OCI-LY1 (cell line): ENCODE results near the gene IZUMO1.

Experiments used
- H2AFZ ChIP-seq: fragments of 200-600 bp; sonication (generic), shearing (Covaris generic); 2 replicates; pipeline ENCODE4 v1.6.0; 2014; ENCODE audit warnings: antibody characterized with exemption, mild to moderate bottlenecking, low read length
- H3F3A ChIP-seq: fragments of 200-600 bp; sonication (generic), shearing (Covaris generic); 2 replicates; pipeline ENCODE4 v1.6.0; 2014; ENCODE audit warnings: mild to moderate bottlenecking, antibody characterized with exemption, low read length, moderate library complexity; ENCODE audit not compliant: insufficient read depth
- H3K27ac ChIP-seq: fragments of 200-600 bp; sonication (generic); 2 replicates; pipeline ENCODE4 v1.5.1; 2014; ENCODE audit warnings: low read length, mixed run types, mild to moderate bottlenecking, low read depth; ENCODE audit not compliant: poor library complexity, severe bottlenecking
- H3K27me3 ChIP-seq: fragments of 200-600 bp; sonication (generic); 2 replicates; pipeline ENCODE4 v1.6.0; 2014; ENCODE audit warnings: antibody characterized with exemption, mild to moderate bottlenecking, low read length, moderate library complexity; ENCODE audit not compliant: insufficient read depth
- H3K36me3 ChIP-seq: fragments of 200-600 bp; sonication (generic); 2 replicates; pipeline ENCODE4 v1.6.1; 2014; ENCODE audit warnings: mild to moderate bottlenecking, antibody characterized with exemption, low read length, moderate library complexity, mixed read lengths; ENCODE audit not compliant: insufficient read depth
- H3K4me1 ChIP-seq: fragments of 200-600 bp; sonication (generic); 2 replicates; pipeline ENCODE4 v1.5.1; 2014; ENCODE audit warnings: mild to moderate bottlenecking, low read length, moderate library complexity; ENCODE audit not compliant: insufficient read depth, severe bottlenecking
- H3K4me2 ChIP-seq: fragments of 200-600 bp; sonication (generic), shearing (Covaris generic); 2 replicates; pipeline ENCODE4 v1.6.1; 2014; ENCODE audit warnings: low read length
- H3K4me3 ChIP-seq: fragments of 200-600 bp; sonication (generic); 2 replicates; pipeline ENCODE4 v1.5.1; 2014; ENCODE audit warnings: low read length, low read depth, mild to moderate bottlenecking, mixed read lengths; ENCODE audit not compliant: poor library complexity, severe bottlenecking
- H3K79me2 ChIP-seq: fragments of 200-600 bp; shearing (Covaris generic); 2 replicates; pipeline ENCODE4 v1.6.1; 2016; ENCODE audit warnings: mixed run types, low read length, mixed read lengths; ENCODE audit not compliant: insufficient read depth
- H3K9ac ChIP-seq: fragments of 200-600 bp; sonication (generic), shearing (Covaris generic); 2 replicates; pipeline ENCODE4 v1.6.1; 2014; ENCODE audit warnings: mild to moderate bottlenecking, low read length, mixed read lengths
- H3K9me2 ChIP-seq: fragments of 200-600 bp; sonication (generic), shearing (Covaris generic); 2 replicates; pipeline ENCODE4 v1.6.1; 2014; ENCODE audit warnings: low read depth, mild to moderate bottlenecking, low read length, mixed read lengths
- H3K9me3 ChIP-seq: fragments of 200-600 bp; shearing (Covaris generic); 2 replicates; pipeline ENCODE4 v1.6.1; 2014; ENCODE audit warnings: low read length, mixed read lengths
- H4K20me1 ChIP-seq: fragments of 200-600 bp; sonication (generic), shearing (Covaris generic); 2 replicates; pipeline ENCODE4 v1.6.0; 2016; ENCODE audit warnings: mild to moderate bottlenecking, low read length; ENCODE audit not compliant: insufficient read depth
- EZH2 ChIP-seq: fragments of 200-600 bp; sonication (generic), shearing (Covaris generic); IDR thresholded peaks from 2 replicates; pipeline ENCODE4 v1.8.0; 2017; ENCODE audit warnings: borderline replicate concordance, mixed run types, mild to moderate bottlenecking, antibody characterized with exemption, low read length, moderate library complexity, mixed read lengths
- TF ChIP-seq, protein P1 (sequence below): fragments of 200-600 bp; sonication (generic), shearing (Covaris generic); IDR thresholded peaks from 2 replicates; pipeline ENCODE4 v1.5.1; 2017; ENCODE audit warnings: mild to moderate bottlenecking, antibody characterized with exemption, low read length, moderate library complexity, mixed read lengths

The IZUMO1 gene

DNA sequence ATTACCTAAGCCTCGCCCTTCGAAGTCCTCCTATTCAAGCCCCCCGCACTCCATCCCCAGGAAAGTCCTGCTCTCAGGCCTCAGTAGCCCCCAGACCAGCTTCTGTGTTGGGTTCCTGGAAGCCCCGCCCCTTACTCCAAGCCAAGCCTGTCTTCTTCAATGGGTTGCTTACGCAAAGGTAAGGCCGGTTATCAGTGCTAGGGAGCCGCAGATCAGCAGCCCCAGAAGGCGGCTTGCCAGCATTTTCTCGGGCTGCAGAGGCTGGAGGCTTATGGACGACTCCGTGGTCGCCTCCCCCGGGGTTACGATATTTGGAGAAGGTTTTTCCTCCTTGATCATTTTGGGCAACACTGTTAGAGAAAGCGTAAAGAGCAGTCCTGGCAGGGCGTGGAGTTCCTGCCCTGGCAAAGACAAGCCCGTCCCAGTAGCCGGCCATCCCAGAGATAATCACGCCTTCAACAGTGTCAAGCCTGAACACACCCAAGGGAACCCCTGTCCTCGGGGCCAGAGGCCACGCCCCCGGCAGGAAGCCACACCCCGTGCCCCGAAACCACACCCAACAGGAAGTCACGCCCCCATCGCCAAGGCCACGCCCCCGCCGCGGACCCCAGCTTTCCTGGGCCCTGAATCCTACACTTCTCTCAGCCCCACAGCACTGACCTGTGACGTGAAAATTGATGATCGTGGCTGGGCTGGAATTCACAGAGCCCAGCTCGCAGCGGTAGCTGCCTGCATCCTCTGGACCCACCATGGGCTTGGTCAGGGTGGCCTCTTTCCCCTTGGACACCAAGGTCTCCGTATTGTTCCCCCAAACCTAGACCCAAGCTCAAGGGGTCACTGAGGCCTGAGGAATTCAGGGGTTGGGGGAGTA lies 5.3 kb downstream of the IZUMO1 start:
- no peak overlapping the region for H3K4me2 ChIP-seq
- no peaks in the 10 kb centered on the region for H4K20me1 ChIP-seq
- H3K27ac ChIP-seq = no peak overlapping the region
- no peak overlapping the region for H3K4me3 ChIP-seq
- no peaks in the 10 kb centered on the region for H3K36me3 ChIP-seq
- no peaks in the 10 kb centered on the region for H3K27me3 ChIP-seq
- no peaks in the 10 kb centered on the region for H3K9me3 ChIP-seq
- no peaks in the 10 kb centered on the region for H3K79me2 ChIP-seq
- H3K9me2 ChIP-seq = no peaks in the 10 kb centered on the region
- H3K4me1 ChIP-seq = peaks cover 3% of the 10 kb centered on the region
- no peak overlapping the region for H2AFZ ChIP-seq
- no peak for TF ChIP-seq EZH2
- TF ChIP-seq, protein P1, sequence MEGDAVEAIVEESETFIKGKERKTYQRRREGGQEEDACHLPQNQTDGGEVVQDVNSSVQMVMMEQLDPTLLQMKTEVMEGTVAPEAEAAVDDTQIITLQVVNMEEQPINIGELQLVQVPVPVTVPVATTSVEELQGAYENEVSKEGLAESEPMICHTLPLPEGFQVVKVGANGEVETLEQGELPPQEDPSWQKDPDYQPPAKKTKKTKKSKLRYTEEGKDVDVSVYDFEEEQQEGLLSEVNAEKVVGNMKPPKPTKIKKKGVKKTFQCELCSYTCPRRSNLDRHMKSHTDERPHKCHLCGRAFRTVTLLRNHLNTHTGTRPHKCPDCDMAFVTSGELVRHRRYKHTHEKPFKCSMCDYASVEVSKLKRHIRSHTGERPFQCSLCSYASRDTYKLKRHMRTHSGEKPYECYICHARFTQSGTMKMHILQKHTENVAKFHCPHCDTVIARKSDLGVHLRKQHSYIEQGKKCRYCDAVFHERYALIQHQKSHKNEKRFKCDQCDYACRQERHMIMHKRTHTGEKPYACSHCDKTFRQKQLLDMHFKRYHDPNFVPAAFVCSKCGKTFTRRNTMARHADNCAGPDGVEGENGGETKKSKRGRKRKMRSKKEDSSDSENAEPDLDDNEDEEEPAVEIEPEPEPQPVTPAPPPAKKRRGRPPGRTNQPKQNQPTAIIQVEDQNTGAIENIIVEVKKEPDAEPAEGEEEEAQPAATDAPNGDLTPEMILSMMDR = no peak
- H3F3A ChIP-seq = no peaks in the 10 kb centered on the region
- H3K9ac ChIP-seq = no peak overlapping the region

GRCh38 chr19:48740164-48740972 lies 6.3 kb downstream of the IZUMO1 start, which contains the start of gene RASIP1:
RASIP1 (minus strand) TSS chr19:48740610; CDS start chr19:48740282, 328 bp downstream.
- no peaks in the 10 kb centered on the region for H4K20me1 ChIP-seq
- no peak within 1 kb of the TSS for H2AFZ ChIP-seq
- no peaks in the 10 kb centered on the region for H3K9me3 ChIP-seq
- no peaks in the 10 kb centered on the region for H3K9me2 ChIP-seq
- H3K79me2 ChIP-seq = no peaks in the 10 kb centered on the region
- peaks cover 3% of the 10 kb centered on the region for H3K4me1 ChIP-seq
- no peaks in the 10 kb centered on the region for H3F3A ChIP-seq
- TF ChIP-seq, protein P1 = no peak
- TF ChIP-seq EZH2 = no peak
- no peak within 1 kb of the TSS for H3K9ac ChIP-seq
- H3K27ac ChIP-seq = no peak within 1 kb of the TSS
- no peaks in the 10 kb centered on the region for H3K27me3 ChIP-seq
- no peak within 1 kb of the TSS for H3K4me2 ChIP-seq
- no peak within 1 kb of the TSS for H3K4me3 ChIP-seq
- H3K36me3 ChIP-seq = no peaks in the 10 kb centered on the region

DNA sequence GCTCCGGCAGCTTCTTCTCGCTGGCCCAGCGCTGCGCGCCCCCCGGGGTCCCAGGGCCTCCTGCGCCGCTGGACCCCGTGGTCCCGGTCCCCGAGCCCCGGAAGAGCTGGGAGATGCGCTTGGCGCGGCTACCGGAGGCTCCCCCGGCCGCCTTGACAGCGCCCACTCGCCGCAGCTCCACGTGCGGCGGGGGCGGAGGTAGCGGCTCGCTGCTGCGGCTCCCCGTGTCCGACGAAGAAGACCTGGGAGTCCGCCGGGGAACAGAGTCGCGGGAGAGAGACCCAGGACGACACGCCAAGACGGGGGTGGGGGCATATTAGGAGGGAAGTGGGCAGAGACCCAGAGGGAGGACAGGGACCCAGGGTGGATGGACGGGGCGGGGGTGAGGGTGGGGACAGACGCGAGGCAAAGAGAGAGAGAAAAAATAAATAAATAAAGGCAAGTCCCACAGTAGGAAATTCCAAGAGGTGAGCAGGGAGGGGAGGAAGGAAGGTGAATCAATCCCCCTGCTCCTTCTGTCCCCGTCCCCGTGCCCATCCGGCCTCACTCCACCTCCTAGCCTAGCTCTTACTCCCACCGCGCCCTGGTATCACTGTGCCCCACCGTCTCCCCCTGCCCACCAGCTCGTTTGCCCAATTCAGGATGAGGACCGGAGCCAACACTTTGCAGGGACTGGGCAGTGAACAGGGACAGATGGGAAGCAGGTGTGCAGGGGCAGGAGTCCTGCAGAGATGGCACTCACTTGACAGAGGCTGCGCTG lies 7.1 kb downstream of the IZUMO1 start:
- H3K9me2 ChIP-seq = no peaks in the 10 kb centered on the region
- no peaks in the 10 kb centered on the region for H4K20me1 ChIP-seq
- no peak overlapping the region for H3K9ac ChIP-seq
- TF ChIP-seq, protein P1 = no peak
- no peak for TF ChIP-seq EZH2
- no peak overlapping the region for H3K4me2 ChIP-seq
- no peaks in the 10 kb centered on the region for H3F3A ChIP-seq
- H3K79me2 ChIP-seq = no peaks in the 10 kb centered on the region
- no peak overlapping the region for H3K27ac ChIP-seq
- no peaks in the 10 kb centered on the region for H3K27me3 ChIP-seq
- no peak overlapping the region for H2AFZ ChIP-seq
- no peaks in the 10 kb centered on the region for H3K9me3 ChIP-seq
- peaks cover 3% of the 10 kb centered on the region for H3K4me1 ChIP-seq
- no peaks in the 10 kb centered on the region for H3K36me3 ChIP-seq
- no peak overlapping the region for H3K4me3 ChIP-seq
